WTC11 (cell line): ENCODE data around the gene BTBD7. TPM values are rescaled to one million over a fixed set of nuclear protein-coding genes. Genes with fewer than 3 reads are reported as not detected.

Experiments
- ATAC-seq: fragments of 200-7000 bp; cut with Tn5 transposase; 2 replicates; pipeline ENCODE4 v1.10.0; 2021; ENCODE audit warnings: mild to moderate bottlenecking, moderate library complexity
- CTCF ChIA-PET: fragments of 300-600 bp; sonication (Branson Sonifier 250); formaldehyde crosslinking; loops from one replicate; lab custom pipeline; 2021; ENCODE audit warnings: antibody characterized with exemption; lab: Charles Lee
- POLR2A ChIA-PET: fragments of 350-600 bp; sonication (Branson Sonifier 250); formaldehyde crosslinking; loops from one replicate; lab custom pipeline; 2021; ENCODE audit warnings: antibody characterized with exemption; lab: Charles Lee
- DNase-seq: peaks from one replicate; pipeline ENCODE4 v3.0.0; 2021; ENCODE audit warnings: low spot score
- H3K27ac Mint-ChIP-seq: 2 replicates; pipeline ENCODE4 v1.8.0; 2021; ENCODE audit warnings: mixed read lengths
- H3K27me3 Mint-ChIP-seq: 2 replicates; pipeline ENCODE4 v1.8.0; 2021; ENCODE audit warnings: low read depth, mild to moderate bottlenecking, moderate library complexity, mixed read lengths
- H3K36me3 Mint-ChIP-seq: 2 replicates; pipeline ENCODE4 v1.8.0; 2021; ENCODE audit warnings: mixed read lengths
- H3K4me1 Mint-ChIP-seq: 2 replicates; pipeline ENCODE4 v1.8.0; 2022; ENCODE audit warnings: mixed read lengths
- H3K4me3 Mint-ChIP-seq: 2 replicates; pipeline ENCODE4 v1.8.0; 2021; ENCODE audit warnings: mild to moderate bottlenecking, moderate library complexity, mixed read lengths
- H3K9me3 Mint-ChIP-seq: 2 replicates; pipeline ENCODE4 v1.8.0; 2021; ENCODE audit warnings: mixed read lengths
- ARID4B ChIP-seq: sonication (generic); formaldehyde crosslinking; IDR thresholded peaks from 2 replicates; pipeline ENCODE4 v1.8.0; 2023; ENCODE audit warnings: missing genetic modification reagents, mild to moderate bottlenecking, borderline replicate concordance
- CBFB ChIP-seq: sonication (generic); formaldehyde crosslinking; IDR thresholded peaks from 2 replicates; pipeline ENCODE4 v1.8.1; 2022; ENCODE audit warnings: mild to moderate bottlenecking, low read depth, missing genetic modification reagents
- CREB1 ChIP-seq: sonication (generic); formaldehyde crosslinking; IDR thresholded peaks from 2 replicates; pipeline ENCODE4 v1.8.0; 2023; ENCODE audit warnings: mild to moderate bottlenecking, missing genetic modification reagents
- GRHL2 ChIP-seq: fragments of 250-450 bp; sonication (Bioruptor Pico); IDR thresholded peaks from 2 replicates; pipeline ENCODE4 v1.8.0; 2022; ENCODE audit warnings: mild to moderate bottlenecking, moderate library complexity; ENCODE audit not compliant: insufficient replicate concordance, severe bottlenecking
- KAT7 ChIP-seq: sonication (generic); formaldehyde crosslinking; IDR thresholded peaks from 2 replicates; pipeline ENCODE4 v1.8.1; 2023; ENCODE audit warnings: missing genetic modification reagents, mild to moderate bottlenecking, borderline replicate concordance
- MYBL2 ChIP-seq: sonication (generic); formaldehyde crosslinking; IDR thresholded peaks from 2 replicates; pipeline ENCODE4 v1.8.1; 2023; ENCODE audit warnings: mild to moderate bottlenecking, moderate library complexity, missing genetic modification reagents
- NFYB ChIP-seq: sonication (generic); formaldehyde crosslinking; conservative IDR thresholded peaks from 2 replicates; pipeline ENCODE4 v1.8.0; 2022; ENCODE audit warnings: low read depth, missing genetic modification reagents
- SMAD4 ChIP-seq: sonication (generic); formaldehyde crosslinking; IDR thresholded peaks from 2 replicates; pipeline ENCODE4 v1.8.0; 2022; ENCODE audit warnings: mild to moderate bottlenecking, missing genetic modification reagents
- TP53 ChIP-seq: sonication (generic); formaldehyde crosslinking; IDR thresholded peaks from 2 replicates; pipeline ENCODE4 v1.8.1; 2023; ENCODE audit warnings: mild to moderate bottlenecking, missing genetic modification reagents
- ZNF219 ChIP-seq: sonication (generic); formaldehyde crosslinking; IDR thresholded peaks from 2 replicates; pipeline ENCODE4 v1.8.0; 2023; ENCODE audit warnings: missing genetic modification reagents, mild to moderate bottlenecking, borderline replicate concordance
- total RNA-seq: library from RNA; stranded (reverse); gene quantifications from 3 replicates; pipeline ENCODE4 v1.2.3, GENCODE V29; 2021
- TF ChIP-seq, protein P1 (sequence below): sonication (generic); formaldehyde crosslinking; IDR thresholded peaks from 2 replicates; pipeline ENCODE4 v1.8.1; 2022; ENCODE audit warnings: low read depth, missing genetic modification reagents, borderline replicate concordance
- TF ChIP-seq, protein P2 (sequence below): sonication (generic); formaldehyde crosslinking; conservative IDR thresholded peaks from 2 replicates; pipeline ENCODE4 v1.8.1; 2022; ENCODE audit warnings: mild to moderate bottlenecking, missing genetic modification reagents
- TF ChIP-seq, protein P3 (sequence below): sonication (generic); formaldehyde crosslinking; IDR thresholded peaks from 2 replicates; pipeline ENCODE4 v1.8.1; 2023; ENCODE audit warnings: mild to moderate bottlenecking, moderate library complexity, missing genetic modification reagents

The BTBD7 gene
- total RNA-seq, 1 experiment from 2014 or later = 34.1 TPM

DNA sequence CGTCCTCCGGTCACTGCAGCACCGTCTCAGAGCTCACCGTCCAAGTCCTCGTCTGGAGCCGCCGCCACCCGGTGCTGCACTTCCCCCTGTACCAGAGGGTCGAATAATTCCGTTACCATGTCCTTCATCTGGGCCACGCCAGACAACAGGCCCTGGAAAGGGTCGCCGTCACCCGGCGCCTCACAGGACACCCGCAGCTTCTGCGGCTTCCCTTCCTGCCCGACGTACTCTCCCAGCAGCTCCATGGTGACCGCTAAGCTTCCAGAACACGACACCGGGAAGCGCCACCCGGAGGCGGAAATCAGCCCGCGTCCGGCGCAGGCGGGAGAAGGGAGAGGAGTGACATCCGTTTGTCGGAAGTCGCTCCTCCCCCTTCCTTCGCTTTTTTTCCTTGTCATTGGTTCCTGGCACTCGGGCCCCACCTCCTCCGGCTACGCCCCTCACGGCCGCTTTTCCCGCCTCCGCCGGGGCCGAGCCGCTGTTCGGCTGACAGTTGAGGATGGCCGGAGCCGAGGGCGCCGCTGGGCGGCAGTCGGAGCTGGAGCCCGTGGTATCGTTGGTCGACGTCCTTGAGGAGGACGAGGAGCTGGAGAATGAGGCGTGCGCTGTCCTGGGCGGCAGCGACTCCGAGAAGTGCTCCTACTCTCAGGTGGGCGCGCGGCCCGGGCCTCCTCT, 125.9 kb downstream of the BTBD7 start, which contains the start of the genes GON7 and UBR7 (continued):
- TF ChIP-seq ARID4B (CRISPR knock-in tag) (peak; percentile 58; the same call in 1 of the 2 replicates), TP53 (CRISPR knock-in tag) (0 out of 2 replicates have a peak, but pooled peaks have one; percentile 28), MYBL2 (CRISPR knock-in tag) (peak; percentile 57; the same call in 1 of the 2 replicates), CREB1 (CRISPR knock-in tag) (peak; percentile 72; the same call in 1 of the 2 replicates), KAT7 (CRISPR knock-in tag) (no peak)
- TF ChIP-seq, protein P1, sequence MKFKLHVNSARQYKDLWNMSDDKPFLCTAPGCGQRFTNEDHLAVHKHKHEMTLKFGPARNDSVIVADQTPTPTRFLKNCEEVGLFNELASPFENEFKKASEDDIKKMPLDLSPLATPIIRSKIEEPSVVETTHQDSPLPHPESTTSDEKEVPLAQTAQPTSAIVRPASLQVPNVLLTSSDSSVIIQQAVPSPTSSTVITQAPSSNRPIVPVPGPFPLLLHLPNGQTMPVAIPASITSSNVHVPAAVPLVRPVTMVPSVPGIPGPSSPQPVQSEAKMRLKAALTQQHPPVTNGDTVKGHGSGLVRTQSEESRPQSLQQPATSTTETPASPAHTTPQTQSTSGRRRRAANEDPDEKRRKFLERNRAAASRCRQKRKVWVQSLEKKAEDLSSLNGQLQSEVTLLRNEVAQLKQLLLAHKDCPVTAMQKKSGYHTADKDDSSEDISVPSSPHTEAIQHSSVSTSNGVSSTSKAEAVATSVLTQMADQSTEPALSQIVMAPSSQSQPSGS (CRISPR knock-in tag) = no peak
- TF ChIP-seq, protein P2, sequence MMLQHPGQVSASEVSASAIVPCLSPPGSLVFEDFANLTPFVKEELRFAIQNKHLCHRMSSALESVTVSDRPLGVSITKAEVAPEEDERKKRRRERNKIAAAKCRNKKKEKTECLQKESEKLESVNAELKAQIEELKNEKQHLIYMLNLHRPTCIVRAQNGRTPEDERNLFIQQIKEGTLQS (CRISPR knock-in tag) = no peak

DNA sequence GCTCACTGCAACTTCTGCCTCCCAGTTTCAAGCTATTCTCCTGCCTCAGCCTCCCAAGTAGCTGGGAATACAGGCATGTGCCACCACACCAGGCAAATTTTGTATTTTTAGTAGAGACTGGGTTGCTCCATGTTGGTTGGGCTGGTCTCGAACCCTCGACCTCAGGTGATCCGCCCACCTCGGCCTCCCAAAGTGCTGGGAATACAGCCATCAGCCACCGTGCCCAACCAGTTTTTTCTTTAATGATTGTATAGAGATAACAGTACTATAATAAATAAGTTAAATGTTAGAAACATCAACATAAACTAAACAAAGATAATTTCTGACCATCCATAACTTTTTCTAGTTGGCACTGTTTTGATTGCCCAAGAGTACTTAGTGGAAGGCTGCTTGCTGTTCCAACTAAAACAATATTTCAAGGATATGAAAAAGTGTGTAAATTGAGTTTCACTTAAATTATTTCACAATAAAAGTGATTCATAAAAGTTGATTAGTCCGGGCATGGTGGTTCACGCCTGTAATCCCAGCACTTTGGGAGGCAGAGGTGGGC, 131.6 kb downstream of the BTBD7 start:
- no peaks in the 10 kb centered on the region for H3K9me3 Mint-ChIP-seq
- ATAC-seq (no peak), DNase-seq (no peak)
- ChIA-PET POLR2A (interaction anchor here (0.8 kb wide), 1 partner anchor 10 kb away, joined by 3 read pairs; no protein-coding TSS in a partner anchor), CTCF (interaction anchor here (0.7 to 1.0 kb wide), 2 partner anchors 17 to 18 kb away, joined by 4 read pairs; partner anchors contain the start of gene MOAP1)
- H3K4me3 Mint-ChIP-seq = no peak overlapping the region
- no peak overlapping the region for H3K27ac Mint-ChIP-seq
- H3K27me3 Mint-ChIP-seq = no peaks in the 10 kb centered on the region
- TF ChIP-seq, protein P3, sequence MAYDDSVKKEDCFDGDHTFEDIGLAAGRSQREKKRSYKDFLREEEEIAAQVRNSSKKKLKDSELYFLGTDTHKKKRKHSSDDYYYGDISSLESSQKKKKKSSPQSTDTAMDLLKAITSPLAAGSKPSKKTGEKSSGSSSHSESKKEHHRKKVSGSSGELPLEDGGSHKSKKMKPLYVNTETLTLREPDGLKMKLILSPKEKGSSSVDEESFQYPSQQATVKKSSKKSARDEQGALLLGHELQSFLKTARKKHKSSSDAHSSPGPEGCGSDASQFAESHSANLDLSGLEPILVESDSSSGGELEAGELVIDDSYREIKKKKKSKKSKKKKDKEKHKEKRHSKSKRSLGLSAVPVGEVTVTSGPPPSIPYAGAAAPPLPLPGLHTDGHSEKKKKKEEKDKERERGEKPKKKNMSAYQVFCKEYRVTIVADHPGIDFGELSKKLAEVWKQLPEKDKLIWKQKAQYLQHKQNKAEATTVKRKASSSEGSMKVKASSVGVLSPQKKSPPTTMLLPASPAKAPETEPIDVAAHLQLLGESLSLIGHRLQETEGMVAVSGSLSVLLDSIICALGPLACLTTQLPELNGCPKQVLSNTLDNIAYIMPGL (CRISPR knock-in tag) = no peak
- TF ChIP-seq GRHL2 (CRISPR knock-in tag) (no peak), NFYB (CRISPR knock-in tag) (no peak), CBFB (CRISPR knock-in tag) (no peak), SMAD4 (CRISPR knock-in tag) (no peak)
- H3K36me3 Mint-ChIP-seq = 0 out of 2 replicates have a peak, but pooled peaks cover 3% of the 10 kb centered on the region
- 0 out of 2 replicates have a peak, but pooled peaks cover 6% of the 10 kb centered on the region for H3K4me1 Mint-ChIP-seq

- DNase-seq = no peak
- no peak; the same call in 1 of the 2 replicates for ATAC-seq
- POLR2A ChIA-PET = interaction anchor here (0.7 to 0.8 kb wide), 2 partner anchors 9 to 108 kb away, joined by 3 read pairs; no protein-coding TSS in a partner anchor
- Mint-ChIP-seq H3K27ac (no peak overlapping the region), H3K27me3 (no peaks in the 10 kb centered on the region), H3K4me3 (no peak overlapping the region), H3K36me3 (0 out of 2 replicates have a peak, but pooled peaks cover 3% of the 10 kb centered on the region), H3K9me3 (no peaks in the 10 kb centered on the region), H3K4me1 (0 out of 2 replicates have a peak, but pooled peaks cover under 1% of the 10 kb centered on the region)
- no peak for TF ChIP-seq ZNF219 (CRISPR knock-in tag)
- CTCF ChIA-PET = interaction anchor here (0.7 to 1.1 kb wide), 3 partner anchors 16 to 19 kb away, joined by 3 to 4 read pairs (median 4); partner anchors contain the start of gene MOAP1
Measured at GRCh38 chr14:93200553-93200952, 132.3 kb downstream of the BTBD7 start.
